ENCODE results near the gene SASS6. TPM values are rescaled to one million over a fixed set of nuclear protein-coding genes. Genes with fewer than 3 reads are reported as not detected.
A peak's percentile ranks its signal among the peaks of the same experiment; 100 is the strongest.

SASS6 gene
- total RNA-seq, 1 experiment from 2014 or later: 16.8 TPM

DNA sequence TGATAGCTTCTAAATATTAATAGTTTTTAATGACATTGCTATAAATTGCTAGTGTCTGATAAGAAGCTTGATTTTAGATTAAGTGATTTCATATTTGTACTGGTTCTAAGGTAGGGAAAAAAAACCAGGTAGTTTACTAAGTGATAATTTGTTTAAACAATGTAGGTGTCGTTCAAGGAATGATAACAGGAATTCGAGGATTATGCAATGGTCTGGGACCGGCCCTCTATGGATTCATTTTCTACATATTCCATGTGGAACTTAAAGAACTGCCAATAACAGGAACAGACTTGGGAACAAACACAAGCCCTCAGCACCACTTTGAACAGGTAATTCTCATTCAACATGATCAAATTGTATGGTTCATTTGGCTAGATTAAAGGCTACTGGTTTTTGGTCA is 52.4 kb downstream of the SASS6 start:
- intact Hi-C loops (cut with micrococcal nuclease; ENCODE audit: unreplicated experiment): no loop called here
- ChIA-PET POLR2A (ENCODE audit: low non-redundant PET) (no interaction called here), CTCF (no interaction called here)
- Histone ChIP-seq H3K4me3 (ENCODE audit: low read depth, low read length, poor library complexity, severe bottlenecking) (no peak overlapping the region), H3K9me3 (ENCODE audit: low read depth, low read length, poor library complexity, severe bottlenecking) (no peaks in the 10 kb centered on the region), H3K36me3 (ENCODE audit: insufficient read depth, low read length, poor library complexity, severe bottlenecking) (peaks cover 70% of the 10 kb centered on the region), H3K4me1 (ENCODE audit: insufficient read depth, low read length, poor library complexity, severe bottlenecking) (peaks cover 22% of the 10 kb centered on the region), H3K27me3 (replicated peaks; ENCODE audit: insufficient read depth, low read depth, low read length, poor library complexity) (no peaks in the 10 kb centered on the region), H3K27ac (ENCODE audit: low read depth, low read length, poor library complexity, severe bottlenecking) (no peak overlapping the region)
- no peak for TF ChIP-seq EZH2 (IDR thresholded peaks at IDR 0.05; ENCODE audit: borderline replicate concordance, low read depth, low read length, poor library complexity, severe bottlenecking)
- TF ChIP-seq, protein P1, sequence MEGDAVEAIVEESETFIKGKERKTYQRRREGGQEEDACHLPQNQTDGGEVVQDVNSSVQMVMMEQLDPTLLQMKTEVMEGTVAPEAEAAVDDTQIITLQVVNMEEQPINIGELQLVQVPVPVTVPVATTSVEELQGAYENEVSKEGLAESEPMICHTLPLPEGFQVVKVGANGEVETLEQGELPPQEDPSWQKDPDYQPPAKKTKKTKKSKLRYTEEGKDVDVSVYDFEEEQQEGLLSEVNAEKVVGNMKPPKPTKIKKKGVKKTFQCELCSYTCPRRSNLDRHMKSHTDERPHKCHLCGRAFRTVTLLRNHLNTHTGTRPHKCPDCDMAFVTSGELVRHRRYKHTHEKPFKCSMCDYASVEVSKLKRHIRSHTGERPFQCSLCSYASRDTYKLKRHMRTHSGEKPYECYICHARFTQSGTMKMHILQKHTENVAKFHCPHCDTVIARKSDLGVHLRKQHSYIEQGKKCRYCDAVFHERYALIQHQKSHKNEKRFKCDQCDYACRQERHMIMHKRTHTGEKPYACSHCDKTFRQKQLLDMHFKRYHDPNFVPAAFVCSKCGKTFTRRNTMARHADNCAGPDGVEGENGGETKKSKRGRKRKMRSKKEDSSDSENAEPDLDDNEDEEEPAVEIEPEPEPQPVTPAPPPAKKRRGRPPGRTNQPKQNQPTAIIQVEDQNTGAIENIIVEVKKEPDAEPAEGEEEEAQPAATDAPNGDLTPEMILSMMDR (conservative IDR thresholded peaks at IDR 0.05; ENCODE audit: low read depth, low read length): no peak
- no TSS peak for BruUV-seq (replicated peaks)
- no peak for DNase-seq (ENCODE audit: low spot score)

GRCh38 chr1:100077531-100077930 is 55.2 kb downstream of the SASS6 start:
- H3K4me1 ChIP-seq (ENCODE audit: insufficient read depth, low read length, poor library complexity, severe bottlenecking): peaks cover 31% of the 10 kb centered on the region
- peaks cover 57% of the 10 kb centered on the region for H3K36me3 ChIP-seq (ENCODE audit: insufficient read depth, low read length, poor library complexity, severe bottlenecking)
- peak overlapping the region; percentile 37 for H3K27ac ChIP-seq (ENCODE audit: low read depth, low read length, poor library complexity, severe bottlenecking)
- ChIA-PET CTCF (interaction anchor here (0.8 kb wide), 1 partner anchor 382 kb away, joined by 3 read pairs; no protein-coding TSS in a partner anchor), POLR2A (ENCODE audit: low non-redundant PET) (no interaction called here)
- TF ChIP-seq EZH2 (IDR thresholded peaks at IDR 0.05; ENCODE audit: borderline replicate concordance, low read depth, low read length, poor library complexity, severe bottlenecking): no peak
- TF ChIP-seq, protein P1 (conservative IDR thresholded peaks at IDR 0.05; ENCODE audit: low read depth, low read length): no peak
- BruUV-seq (replicated peaks): no TSS peak
- intact Hi-C loops (cut with micrococcal nuclease; ENCODE audit: unreplicated experiment): no loop called here
- no peak overlapping the region for H3K4me3 ChIP-seq (ENCODE audit: low read depth, low read length, poor library complexity, severe bottlenecking)
- peak; percentile 64 for DNase-seq (ENCODE audit: low spot score)
- no peaks in the 10 kb centered on the region for H3K27me3 ChIP-seq (replicated peaks; ENCODE audit: insufficient read depth, low read depth, low read length, poor library complexity)
- no peaks in the 10 kb centered on the region for H3K9me3 ChIP-seq (ENCODE audit: low read depth, low read length, poor library complexity, severe bottlenecking)

GRCh38 chr1:100076744-100077143 is 56.0 kb downstream of the SASS6 start:
- POLR2A ChIA-PET (ENCODE audit: low non-redundant PET): no interaction called here
- BruUV-seq (replicated peaks): no TSS peak
- CTCF ChIA-PET: no interaction called here
- TF ChIP-seq, protein P1 (conservative IDR thresholded peaks at IDR 0.05; ENCODE audit: low read depth, low read length): no peak
- no peak for TF ChIP-seq EZH2 (IDR thresholded peaks at IDR 0.05; ENCODE audit: borderline replicate concordance, low read depth, low read length, poor library complexity, severe bottlenecking)
- Histone ChIP-seq H3K4me1 (ENCODE audit: insufficient read depth, low read length, poor library complexity, severe bottlenecking) (peaks cover 31% of the 10 kb centered on the region), H3K27me3 (replicated peaks; ENCODE audit: insufficient read depth, low read depth, low read length, poor library complexity) (no peaks in the 10 kb centered on the region), H3K4me3 (ENCODE audit: low read depth, low read length, poor library complexity, severe bottlenecking) (no peak overlapping the region), H3K27ac (ENCODE audit: low read depth, low read length, poor library complexity, severe bottlenecking) (no peak overlapping the region), H3K9me3 (ENCODE audit: low read depth, low read length, poor library complexity, severe bottlenecking) (no peaks in the 10 kb centered on the region), H3K36me3 (ENCODE audit: insufficient read depth, low read length, poor library complexity, severe bottlenecking) (peaks cover 50% of the 10 kb centered on the region)
- intact Hi-C loops (cut with micrococcal nuclease; ENCODE audit: unreplicated experiment): no loop called here
- no peak for DNase-seq (ENCODE audit: low spot score)
